Gastroesophageal sphincter (tissue), 3 donors: ENCODE data around the gene STH.

ENCODE experiments used
- EP300 ChIP-seq: sonication (generic); formaldehyde crosslinking; IDR thresholded peaks from one replicate; pipeline ENCODE4 v1.6.1; 2017; ENCODE audit warnings: antibody characterized with exemption, mild to moderate bottlenecking
- POLR2A ChIP-seq, 2 donors: fragments of 450-650 bp; IDR thresholded peaks; one replicate each; pipeline ENCODE4 v1.6.1; 2017; ENCODE audit warnings: antibody characterized with exemption in 2 of 2, mild to moderate bottlenecking in 2 of 2, moderate library complexity in 1 of 2
- TF ChIP-seq, protein P1 (sequence below), 4 experiments: fragments of 200-600 bp in 2 of 4; fragments of 450-650 bp in 2 of 4; sonication (generic) in 1 of 4; IDR thresholded peaks; one replicate each; pipeline ENCODE4 v1.5.1; 2017 to 2019; ENCODE audit warnings: antibody characterized with exemption in 4 of 4, mild to moderate bottlenecking in 2 of 4, moderate library complexity in 2 of 4

DNA sequence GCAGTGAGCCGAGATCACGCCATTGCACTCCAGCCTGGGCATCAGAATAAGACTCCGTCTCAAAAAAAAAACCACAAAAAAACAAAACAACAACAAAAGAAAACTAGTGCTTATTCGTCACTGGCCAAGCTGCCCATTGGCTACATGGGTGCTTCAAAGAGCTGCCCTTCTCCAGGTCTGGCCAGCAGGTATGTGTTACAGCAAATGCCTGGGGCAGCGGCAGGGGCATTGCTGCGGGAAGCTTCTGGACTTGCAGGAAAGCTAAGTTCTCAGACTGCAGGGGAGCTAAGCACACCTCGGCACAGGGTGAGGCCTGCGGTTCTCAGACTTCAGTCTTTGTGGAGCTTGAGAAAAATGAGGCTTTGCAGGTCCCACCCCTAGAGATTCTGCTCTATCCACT lies 4.1 kb upstream of the STH start:
- TF ChIP-seq, protein P1, sequence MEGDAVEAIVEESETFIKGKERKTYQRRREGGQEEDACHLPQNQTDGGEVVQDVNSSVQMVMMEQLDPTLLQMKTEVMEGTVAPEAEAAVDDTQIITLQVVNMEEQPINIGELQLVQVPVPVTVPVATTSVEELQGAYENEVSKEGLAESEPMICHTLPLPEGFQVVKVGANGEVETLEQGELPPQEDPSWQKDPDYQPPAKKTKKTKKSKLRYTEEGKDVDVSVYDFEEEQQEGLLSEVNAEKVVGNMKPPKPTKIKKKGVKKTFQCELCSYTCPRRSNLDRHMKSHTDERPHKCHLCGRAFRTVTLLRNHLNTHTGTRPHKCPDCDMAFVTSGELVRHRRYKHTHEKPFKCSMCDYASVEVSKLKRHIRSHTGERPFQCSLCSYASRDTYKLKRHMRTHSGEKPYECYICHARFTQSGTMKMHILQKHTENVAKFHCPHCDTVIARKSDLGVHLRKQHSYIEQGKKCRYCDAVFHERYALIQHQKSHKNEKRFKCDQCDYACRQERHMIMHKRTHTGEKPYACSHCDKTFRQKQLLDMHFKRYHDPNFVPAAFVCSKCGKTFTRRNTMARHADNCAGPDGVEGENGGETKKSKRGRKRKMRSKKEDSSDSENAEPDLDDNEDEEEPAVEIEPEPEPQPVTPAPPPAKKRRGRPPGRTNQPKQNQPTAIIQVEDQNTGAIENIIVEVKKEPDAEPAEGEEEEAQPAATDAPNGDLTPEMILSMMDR (IDR thresholded peaks at IDR 0.05), result no peak
- TF ChIP-seq EP300 (no peak), POLR2A (IDR thresholded peaks at IDR 0.05) (no peak)
